Activated CD4-positive, alpha-beta T cell treated with anti-CD3 and anti-CD28 coated beads, Interleukin-2, amount 10 ng/mL, durations not matched to agents 7 days and 5 days (primary cell): ENCODE data around the gene PCDHA11. TPM values are rescaled to one million over a fixed set of nuclear protein-coding genes. Genes with fewer than 3 reads are reported as not detected.
"Not testable (repeated sequence)": the region's sequence is repeated elsewhere in the genome, so short reads cannot be mapped to it uniquely, and the experiment has no call there.

ENCODE experiments used
- CTCF ChIA-PET: fragments of 350-600 bp; sonication (Branson Sonifier 250); formaldehyde crosslinking; loops from one replicate; lab custom pipeline; 2021; ENCODE audit warnings: antibody characterized with exemption; lab: Charles Lee
- POLR2A ChIA-PET: fragments of 350-600 bp; sonication (Branson Sonifier 250); formaldehyde crosslinking; loops from one replicate; lab custom pipeline; 2021; ENCODE audit warnings: antibody characterized with exemption; lab: Charles Lee
- DNase-seq: peaks from one replicate; pipeline ENCODE4 v3.0.0-alpha.2; 2020
- H3K27ac Mint-ChIP-seq: one replicate; pipeline ENCODE4 v1.8.0; 2021; ENCODE audit warnings: mild to moderate bottlenecking, moderate library complexity, mixed read lengths
- H3K27me3 Mint-ChIP-seq: one replicate; pipeline ENCODE4 v1.8.0; 2021; ENCODE audit warnings: mixed read lengths
- H3K36me3 Mint-ChIP-seq: one replicate; pipeline ENCODE4 v1.8.0; 2021; ENCODE audit warnings: low read depth, mixed read lengths
- H3K4me1 Mint-ChIP-seq: one replicate; pipeline ENCODE4 v1.8.0; 2021; ENCODE audit warnings: mixed read lengths
- H3K4me3 Mint-ChIP-seq: one replicate; pipeline ENCODE4 v1.8.0; 2021; ENCODE audit warnings: mild to moderate bottlenecking, moderate library complexity, mixed read lengths
- H3K9me3 Mint-ChIP-seq: one replicate; pipeline ENCODE4 v1.8.0; 2021; ENCODE audit warnings: mixed read lengths
- total RNA-seq, 2 experiments: library from RNA; stranded (reverse); gene quantifications; one replicate each; pipeline ENCODE4 v1.2.3, GENCODE V29; 2021

The PCDHA11 gene
- total RNA-seq, 2 experiments from 2014 or later: not detected

GRCh38 chr5:140869555-140869886, 764 bp downstream of the PCDHA11 start:
- CTCF ChIA-PET: no interaction called here
- Mint-ChIP-seq H3K27me3 (no peaks in the 10 kb centered on the region), H3K4me3 (no peak overlapping the region), H3K36me3 (peaks cover 2% of the 10 kb centered on the region), H3K4me1 (no peaks in the 10 kb centered on the region), H3K9me3 (peaks cover 18% of the 10 kb centered on the region), H3K27ac (peak overlapping the region; percentile 31)
- POLR2A ChIA-PET: no interaction called here
- DNase-seq: no peak

DNA sequence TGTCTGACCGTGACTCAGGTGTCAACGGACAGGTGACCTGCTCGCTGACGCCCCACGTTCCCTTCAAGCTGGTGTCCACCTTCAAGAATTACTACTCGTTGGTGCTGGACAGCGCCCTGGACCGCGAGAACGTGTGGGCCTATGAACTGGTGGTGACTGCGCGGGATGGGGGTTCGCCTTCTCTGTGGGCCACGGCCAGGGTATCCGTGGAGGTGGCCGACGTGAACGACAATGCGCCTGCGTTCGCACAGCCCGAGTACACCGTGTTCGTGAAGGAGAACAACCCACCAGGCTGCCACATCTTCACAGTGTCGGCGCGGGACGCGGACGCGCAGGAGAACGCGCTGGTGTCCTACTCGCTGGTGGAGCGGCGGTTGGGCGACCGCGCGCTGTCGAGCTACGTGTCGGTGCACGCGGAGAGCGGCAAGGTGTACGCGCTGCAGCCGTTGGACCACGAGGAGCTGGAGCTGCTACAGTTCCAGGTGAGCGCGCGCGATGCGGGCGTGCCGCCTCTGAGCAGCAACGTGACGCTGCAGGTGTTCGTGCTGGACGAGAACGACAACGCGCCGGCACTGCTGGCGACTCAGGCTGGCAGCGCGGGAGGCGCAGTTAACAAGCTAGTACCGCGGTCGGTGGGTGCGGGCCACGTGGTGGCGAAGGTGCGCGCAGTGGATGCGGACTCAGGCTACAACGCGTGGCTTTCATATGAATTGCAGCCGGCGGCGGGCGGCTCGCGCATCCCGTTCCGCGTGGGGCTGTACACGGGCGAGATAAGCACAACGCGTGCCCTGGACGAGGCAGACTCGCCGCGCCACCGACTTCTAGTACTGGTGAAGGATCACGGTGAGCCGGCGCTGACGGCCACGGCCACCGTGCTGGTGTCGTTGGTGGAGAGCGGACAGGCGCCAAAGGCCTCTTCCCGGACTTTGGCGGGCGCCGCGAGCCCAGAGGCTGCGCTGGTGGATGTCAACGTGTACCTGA, 1.8 kb downstream of the PCDHA11 start:
- CTCF ChIA-PET: no interaction called here
- POLR2A ChIA-PET: no interaction called here
- H3K4me1 Mint-ChIP-seq: no peaks in the 10 kb centered on the region
- peaks cover 21% of the 10 kb centered on the region for H3K9me3 Mint-ChIP-seq
- peaks cover 2% of the 10 kb centered on the region for H3K27me3 Mint-ChIP-seq
- H3K4me3 Mint-ChIP-seq: no peak overlapping the region
- peaks cover 2% of the 10 kb centered on the region for H3K36me3 Mint-ChIP-seq
- no peak for DNase-seq
- H3K27ac Mint-ChIP-seq: no peak overlapping the region

DNA sequence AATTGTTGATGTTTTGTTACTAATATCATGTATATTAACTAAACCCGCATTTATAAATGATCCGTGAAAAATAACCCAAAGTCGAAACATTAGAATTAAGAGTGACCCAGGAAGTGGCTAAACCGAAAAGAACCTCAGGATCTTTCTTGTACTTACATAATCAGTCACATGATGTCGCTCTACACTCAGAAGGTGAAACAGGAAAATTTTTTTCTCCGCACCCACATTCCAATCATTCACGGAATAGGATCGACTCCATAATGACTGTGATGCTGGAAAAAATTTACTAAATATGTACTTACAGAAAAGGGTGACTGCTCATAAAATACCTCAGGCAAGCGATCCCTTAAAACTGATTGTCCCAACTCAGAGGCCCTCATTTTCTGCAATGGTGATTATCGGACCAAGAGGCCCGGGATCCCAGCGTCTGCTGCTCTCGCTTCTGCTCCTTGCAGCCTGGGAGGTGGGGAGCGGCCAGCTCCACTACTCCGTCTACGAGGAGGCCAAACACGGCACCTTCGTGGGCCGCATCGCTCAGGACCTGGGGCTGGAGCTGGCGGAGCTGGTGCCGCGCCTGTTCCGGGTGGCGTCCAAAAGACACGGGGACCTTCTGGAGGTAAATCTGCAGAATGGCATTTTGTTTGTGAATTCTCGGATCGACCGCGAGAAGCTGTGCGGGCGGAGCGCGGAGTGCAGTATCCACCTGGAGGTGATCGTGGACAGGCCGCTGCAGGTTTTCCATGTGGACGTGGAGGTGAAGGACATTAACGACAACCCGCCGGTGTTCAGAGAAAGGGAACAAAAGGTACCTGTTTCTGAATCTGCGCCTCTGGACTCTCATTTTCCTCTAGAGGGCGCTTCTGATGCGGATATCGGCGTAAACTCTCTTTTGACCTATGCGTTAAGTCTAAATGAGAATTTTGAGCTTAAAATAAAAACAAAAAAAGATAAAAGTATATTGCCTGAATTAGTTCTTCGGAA, 6.6 kb downstream of the PCDHA11 start, which contains the start of gene PCDHA12:
PCDHA12 (plus strand) TSS at position 224 of the 981 bp plus-strand sequence; CDS start at position 389, 165 bp downstream.
- CTCF ChIA-PET: no interaction called here
- POLR2A ChIA-PET: no interaction called here
- peak within 1 kb of the TSS; percentile 25 for H3K4me3 Mint-ChIP-seq

GRCh38 chr5:140876541-140877261, 7.9 kb downstream of the PCDHA11 start:
- CTCF ChIA-PET, H3K4me1 Mint-ChIP-seq, H3K27me3 Mint-ChIP-seq, H3K36me3 Mint-ChIP-seq, DNase-seq, POLR2A ChIA-PET: not testable (repeated sequence)
- H3K4me3 Mint-ChIP-seq: peak overlapping the region; percentile 25
- H3K9me3 Mint-ChIP-seq: peaks cover 22% of the 10 kb centered on the region
- peak overlapping the region; percentile 54 for H3K27ac Mint-ChIP-seq

More for the DNA sequence above, 6.6 kb downstream of the PCDHA11 start, which contains the start of gene PCDHA12:
- Mint-ChIP-seq H3K4me1 (no peaks in the 10 kb centered on the region), H3K27me3 (peaks cover 2% of the 10 kb centered on the region), H3K27ac (peak within 1 kb of the TSS; percentile 54), H3K9me3 (peaks cover 19% of the 10 kb centered on the region), H3K36me3 (no peaks in the 10 kb centered on the region)
- no peak for DNase-seq

GRCh38 chr5:140877262-140877581, 8.5 kb downstream of the PCDHA11 start:
- H3K27ac Mint-ChIP-seq: no peak overlapping the region
- CTCF ChIA-PET: no interaction called here
- peaks cover 6% of the 10 kb centered on the region for H3K27me3 Mint-ChIP-seq
- no peaks in the 10 kb centered on the region for H3K36me3 Mint-ChIP-seq
- H3K9me3 Mint-ChIP-seq: peaks cover 20% of the 10 kb centered on the region
- no peak overlapping the region for H3K4me3 Mint-ChIP-seq
- no peaks in the 10 kb centered on the region for H3K4me1 Mint-ChIP-seq
- POLR2A ChIA-PET: no interaction called here
- DNase-seq: no peak

- no peaks in the 10 kb centered on the region for H3K4me1 Mint-ChIP-seq
- no peaks in the 10 kb centered on the region for H3K36me3 Mint-ChIP-seq
- peak within 1 kb of the TSS; percentile 28 for H3K4me3 Mint-ChIP-seq
- peaks cover 14% of the 10 kb centered on the region for H3K9me3 Mint-ChIP-seq
- POLR2A ChIA-PET: no interaction called here
- H3K27ac Mint-ChIP-seq: no peak within 1 kb of the TSS
- DNase-seq: no peak
- peaks cover 4% of the 10 kb centered on the region for H3K27me3 Mint-ChIP-seq
- CTCF ChIA-PET: no interaction called here
Measured at GRCh38 chr5:140881889-140882590, 13.3 kb downstream of the PCDHA11 start, which contains the start of gene PCDHA13. Gene PCDHA13, plus strand, starts transcription at chr5:140882124. Its CDS starts 145 bp downstream, at chr5:140882269.

DNA sequence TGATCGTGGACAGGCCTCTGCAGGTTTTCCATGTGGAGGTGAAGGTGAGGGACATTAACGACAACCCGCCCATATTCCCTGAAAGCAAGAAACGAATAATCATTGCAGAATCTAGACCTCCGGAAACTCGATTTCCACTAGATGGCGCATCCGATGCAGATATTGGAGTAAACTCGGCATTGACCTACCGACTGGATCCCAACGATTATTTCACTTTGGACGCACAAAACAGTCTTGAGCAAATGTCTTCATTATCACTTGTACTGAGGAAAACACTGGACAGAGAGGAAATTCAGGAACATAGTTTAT, 13.8 kb downstream of the PCDHA11 start:
- CTCF ChIA-PET: no interaction called here
- H3K4me1 Mint-ChIP-seq: no peaks in the 10 kb centered on the region
- H3K36me3 Mint-ChIP-seq: no peaks in the 10 kb centered on the region
- POLR2A ChIA-PET: no interaction called here
- peaks cover 4% of the 10 kb centered on the region for H3K27me3 Mint-ChIP-seq
- peak overlapping the region; percentile 28 for H3K4me3 Mint-ChIP-seq
- no peak overlapping the region for H3K27ac Mint-ChIP-seq
- DNase-seq: no peak
- H3K9me3 Mint-ChIP-seq: peaks cover 16% of the 10 kb centered on the region

GRCh38 chr5:140883373-140883772, 14.6 kb downstream of the PCDHA11 start:
- CTCF ChIA-PET: no interaction called here
- Mint-ChIP-seq H3K9me3 (peaks cover 16% of the 10 kb centered on the region), H3K27ac (no peak overlapping the region), H3K4me3 (no peak overlapping the region), H3K4me1 (no peaks in the 10 kb centered on the region), H3K27me3 (peaks cover 4% of the 10 kb centered on the region), H3K36me3 (no peaks in the 10 kb centered on the region)
- POLR2A ChIA-PET: no interaction called here
- DNase-seq: no peak

- H3K4me1 Mint-ChIP-seq: no peaks in the 10 kb centered on the region
- DNase-seq: no peak
- H3K4me3 Mint-ChIP-seq: no peak overlapping the region
- H3K9me3 Mint-ChIP-seq: peaks cover 16% of the 10 kb centered on the region
- ChIA-PET CTCF (interaction anchor here (0.7 kb wide), 1 partner anchor 516 kb away, joined by 3 read pairs; no protein-coding TSS in a partner anchor), POLR2A (no interaction called here)
- no peak overlapping the region for H3K27ac Mint-ChIP-seq
- H3K27me3 Mint-ChIP-seq: peaks cover 4% of the 10 kb centered on the region
- no peaks in the 10 kb centered on the region for H3K36me3 Mint-ChIP-seq
Measured at GRCh38 chr5:140883927-140884697, 15.4 kb downstream of the PCDHA11 start.

DNA sequence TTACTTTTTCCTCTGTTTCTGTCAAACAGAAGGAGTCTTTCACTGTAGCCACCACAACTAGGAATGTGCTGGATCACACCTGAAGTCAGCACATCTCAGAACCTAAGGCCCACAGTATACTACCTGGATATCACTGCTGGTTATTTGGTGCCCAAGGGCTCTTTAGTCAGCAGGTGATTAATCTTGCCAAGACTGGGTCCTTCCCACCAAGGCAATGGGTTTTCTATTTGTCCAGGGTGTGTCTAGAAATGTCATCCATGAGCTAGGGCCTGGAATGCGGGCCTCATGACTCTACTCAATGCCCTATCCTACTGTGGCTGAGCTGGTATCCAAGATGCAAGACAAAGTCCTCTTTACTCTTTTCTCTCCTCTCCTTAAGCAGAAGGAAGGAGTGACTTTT, 47.6 kb downstream of the PCDHA11 start:
- Mint-ChIP-seq H3K27ac (no peak overlapping the region), H3K9me3 (peaks cover 6% of the 10 kb centered on the region), H3K27me3 (no peaks in the 10 kb centered on the region), H3K36me3 (no peaks in the 10 kb centered on the region), H3K4me1 (no peaks in the 10 kb centered on the region), H3K4me3 (no peak overlapping the region)
- DNase-seq: no peak
- POLR2A ChIA-PET: no interaction called here
- CTCF ChIA-PET: no interaction called here
